Measurements from ENCODE around the gene RAG2. TPM values are rescaled to one million over a fixed set of nuclear protein-coding genes. Genes with fewer than 3 reads are reported as not detected.

Gene RAG2
- total and polyA plus RNA-seq, 8 donors: 0.15 to 0.80 (median 0.38) TPM; not detected in 2

- Histone ChIP-seq H3K4me1 (peaks cover 0 to 10% of the 10 kb centered on the region in 2 donors), H3K36me3 (no peaks in the 10 kb centered on the region), H3K9me3 (no peaks in the 10 kb centered on the region), H3K27me3 (no peaks in the 10 kb centered on the region), H3K27ac (no peak overlapping the region), H3K4me3 (no peak overlapping the region)
- DNase-seq (no peak), ATAC-seq (no peak)
- intact Hi-C loops (cut with DNase I): no loop called here
- no peak for TF ChIP-seq CTCF (IDR thresholded peaks at IDR 0.05)
Observed at GRCh38 chr11:36600180-36600579, 2.1 kb upstream of the RAG2 start.

- no peak for TF ChIP-seq CTCF (IDR thresholded peaks at IDR 0.05)
- Histone ChIP-seq H3K27me3 (peaks cover 0 to 9% of the 10 kb centered on the region in 2 donors), H3K36me3 (no peaks in the 10 kb centered on the region), H3K4me1 (peaks cover 0 to 13% of the 10 kb centered on the region in 2 donors), H3K27ac (no peak overlapping the region), H3K9me3 (no peaks in the 10 kb centered on the region), H3K4me3 (no peak overlapping the region)
- intact Hi-C loops (cut with DNase I): no loop called here
- DNase-seq (no peak), ATAC-seq (no peak)
Observed at GRCh38 chr11:36596880-36597279, 1.2 kb downstream of the RAG2 start.

DNA sequence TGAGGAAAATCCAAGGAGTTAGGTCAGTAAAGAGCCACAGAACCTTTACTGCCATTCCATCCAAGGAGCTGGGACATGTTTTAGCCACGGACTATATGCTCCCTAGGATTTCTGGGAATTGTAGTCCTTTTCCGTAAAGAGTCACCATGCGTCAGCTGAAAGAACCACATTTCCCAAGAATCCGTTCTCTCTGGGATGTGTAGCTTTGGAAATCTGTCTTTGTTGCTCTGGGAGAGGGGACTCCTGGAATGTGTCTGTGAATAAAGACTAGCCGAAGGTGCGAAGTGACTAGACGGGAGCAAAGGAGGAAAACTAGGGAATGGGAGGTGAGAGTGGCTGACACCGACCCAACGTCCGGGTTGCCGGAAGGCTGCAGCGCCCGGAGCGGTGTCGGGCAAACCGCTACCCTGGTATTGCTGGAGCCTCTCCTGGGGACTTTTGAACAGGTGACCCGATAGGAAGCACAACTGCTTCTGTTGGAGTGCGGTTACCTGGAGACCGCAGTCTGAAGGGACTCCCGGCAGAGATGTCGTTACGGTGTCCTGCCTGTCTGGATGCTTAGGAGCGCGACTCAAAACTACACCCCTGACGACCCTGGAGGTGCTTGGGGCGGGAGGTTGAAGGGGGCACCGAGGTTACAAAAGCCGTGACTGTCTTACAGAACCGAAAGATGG, 3.6 kb downstream of the RAG2 start, which contains the start of gene IFTAP:
IFTAP (plus strand) TSS at position 187 of the 674 bp plus-strand sequence. CDS start 15,602 bp downstream, outside the sequence.
- DNase-seq (peak; percentile 55 to 91 (median 84)), ATAC-seq (peak; percentile 100)
- intact Hi-C loops (cut with DNase I): no loop called here
- TF ChIP-seq CTCF (IDR thresholded peaks at IDR 0.05): no peak
- Histone ChIP-seq H3K4me3 (peak within 1 kb of the TSS; percentile 61 to 63), H3K9me3 (no peaks in the 10 kb centered on the region), H3K27ac (peak within 1 kb of the TSS in 1 of 2 donors; percentile 5), H3K36me3 (no peaks in the 10 kb centered on the region), H3K4me1 (peaks cover 0 to 8% of the 10 kb centered on the region in 2 donors), H3K27me3 (peaks cover 10 to 33% of the 10 kb centered on the region in 2 donors)

DNA sequence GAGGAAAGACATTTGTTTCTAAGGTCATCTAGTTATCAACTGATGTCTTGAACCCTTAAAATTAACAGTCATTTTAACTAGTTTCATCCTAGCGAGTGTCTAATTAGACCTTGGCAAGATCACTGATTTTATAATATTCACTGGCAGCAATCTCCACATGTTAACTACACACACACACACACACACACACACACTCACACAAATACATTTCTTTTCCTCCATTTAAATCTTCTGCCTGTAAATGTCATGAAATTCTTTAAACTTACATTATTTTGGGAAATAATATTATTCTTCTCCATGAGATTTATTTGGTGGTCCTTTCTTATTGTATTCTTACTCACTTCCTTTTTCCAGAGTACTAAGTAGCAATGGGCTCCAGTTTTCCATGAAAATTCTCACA, 6.6 kb downstream of the RAG2 start:
- no peak overlapping the region for H3K27ac ChIP-seq
- TF ChIP-seq CTCF (IDR thresholded peaks at IDR 0.05): no peak
- intact Hi-C loops (cut with DNase I): no loop called here
- ATAC-seq (no peak), DNase-seq (no peak)
- no peak overlapping the region for H3K4me3 ChIP-seq
- H3K4me1 ChIP-seq: peaks cover 0 to 8% of the 10 kb centered on the region in 2 donors
- peaks cover 10 to 43% of the 10 kb centered on the region in 2 donors for H3K27me3 ChIP-seq
- H3K36me3 ChIP-seq: no peaks in the 10 kb centered on the region
- H3K9me3 ChIP-seq: no peaks in the 10 kb centered on the region

DNA sequence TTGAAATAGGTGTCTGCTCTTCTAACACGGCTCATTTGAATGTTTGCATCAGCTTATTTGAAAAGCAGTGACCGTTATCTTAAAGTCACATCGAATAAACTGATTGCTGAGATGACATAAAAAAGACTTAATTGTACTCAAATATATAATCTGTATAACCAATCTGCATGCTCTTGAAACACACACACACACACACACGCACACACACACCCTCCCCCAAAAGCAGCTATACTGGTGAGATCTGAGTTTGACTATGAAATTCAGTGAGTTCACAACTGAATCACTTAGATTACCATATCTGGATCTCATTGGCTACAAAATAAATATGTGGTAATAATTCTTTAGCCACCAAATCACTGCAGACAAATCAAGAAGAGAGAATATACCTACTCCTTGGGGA, 7.5 kb downstream of the RAG2 start:
- no peak overlapping the region for H3K4me3 ChIP-seq
- H3K9me3 ChIP-seq: no peaks in the 10 kb centered on the region
- intact Hi-C loops (cut with DNase I): no loop called here
- H3K27ac ChIP-seq: no peak overlapping the region
- peaks cover 10 to 43% of the 10 kb centered on the region in 2 donors for H3K27me3 ChIP-seq
- DNase-seq (no peak), ATAC-seq (no peak)
- no peak for TF ChIP-seq CTCF (IDR thresholded peaks at IDR 0.05)
- no peaks in the 10 kb centered on the region for H3K36me3 ChIP-seq
- peaks cover 0 to 6% of the 10 kb centered on the region in 2 donors for H3K4me1 ChIP-seq
